HT1080 (cell line): ENCODE measurements around the gene ALDH1A3. TPM values are rescaled to one million over a fixed set of nuclear protein-coding genes. Genes with fewer than 3 reads are reported as not detected.

Experiments
- DNase-seq: peaks from one replicate; pipeline ENCODE4 v3.0.0-alpha.2; 2015; ENCODE audit warnings: low read depth
- small RNA-seq: library from RNA; depleted of rRNA; stranded (forward); fragments of <200 nt; gene quantifications from one replicate; pipeline ENCODE3, GENCODE V24; 2014
- total RNA-seq: library from RNA; depleted of rRNA; stranded (reverse); fragments of >200 nt; shearing (Covaris generic); gene quantifications from 2 replicates; pipeline ENCODE4 v1.2.3, GENCODE V29; 2014; rRNA removed

The ALDH1A3 gene
- total RNA-seq, 1 experiment from 2014 or later, result 0.39 TPM

- no peak for DNase-seq
These were observed 68.8 kb downstream of the ALDH1A3 start for GRCh38 chr15:100948430-100948762.

GRCh38 chr15:100949691-100950090, 70.1 kb downstream of the ALDH1A3 start:
- DNase-seq, result no peak

- no peak for DNase-seq
These were observed 72.3 kb downstream of the ALDH1A3 start for GRCh38 chr15:100951965-100952364.

GRCh38 chr15:100952566-100952965, 72.9 kb downstream of the ALDH1A3 start:
- no peak for DNase-seq

GRCh38 chr15:100958326-100959065, 78.9 kb downstream of the ALDH1A3 start:
- peak; percentile 73 for DNase-seq

GRCh38 chr15:100959066-100960050, 79.7 kb downstream of the ALDH1A3 start:
- peak; percentile 69 for DNase-seq

Small RNAs within 50 kb of the gene (small RNA-seq; reads per million reads assigned to genes)
- gene AC015712.3, result not detected

Other genes starting within 250 kb of the ALDH1A3 start
- gene LRRK1, start 39.5 kb downstream of the ALDH1A3 start, total RNA-seq, result 9.9 and 12.4 TPM in 2 replicates